Esophagus muscularis mucosa (tissue), 3 donors: ENCODE results near the gene CSTB.

Experiments
- POLR2A ChIP-seq: fragments of 450-650 bp; IDR thresholded peaks from one replicate; pipeline ENCODE4 v1.6.1; 2017; ENCODE audit warnings: antibody characterized with exemption, moderate library complexity, mild to moderate bottlenecking, low read depth
- TF ChIP-seq, protein P1 (sequence below), 3 experiments: fragments of 200-600 bp in 2 of 3; fragments of 450-650 bp in 1 of 3; sonication (generic) in 2 of 3; IDR thresholded peaks; one replicate each; pipeline ENCODE4 v1.5.1; 2017 to 2019; ENCODE audit warnings: antibody characterized with exemption in 3 of 3, mild to moderate bottlenecking in 2 of 3, moderate library complexity in 1 of 3

DNA sequence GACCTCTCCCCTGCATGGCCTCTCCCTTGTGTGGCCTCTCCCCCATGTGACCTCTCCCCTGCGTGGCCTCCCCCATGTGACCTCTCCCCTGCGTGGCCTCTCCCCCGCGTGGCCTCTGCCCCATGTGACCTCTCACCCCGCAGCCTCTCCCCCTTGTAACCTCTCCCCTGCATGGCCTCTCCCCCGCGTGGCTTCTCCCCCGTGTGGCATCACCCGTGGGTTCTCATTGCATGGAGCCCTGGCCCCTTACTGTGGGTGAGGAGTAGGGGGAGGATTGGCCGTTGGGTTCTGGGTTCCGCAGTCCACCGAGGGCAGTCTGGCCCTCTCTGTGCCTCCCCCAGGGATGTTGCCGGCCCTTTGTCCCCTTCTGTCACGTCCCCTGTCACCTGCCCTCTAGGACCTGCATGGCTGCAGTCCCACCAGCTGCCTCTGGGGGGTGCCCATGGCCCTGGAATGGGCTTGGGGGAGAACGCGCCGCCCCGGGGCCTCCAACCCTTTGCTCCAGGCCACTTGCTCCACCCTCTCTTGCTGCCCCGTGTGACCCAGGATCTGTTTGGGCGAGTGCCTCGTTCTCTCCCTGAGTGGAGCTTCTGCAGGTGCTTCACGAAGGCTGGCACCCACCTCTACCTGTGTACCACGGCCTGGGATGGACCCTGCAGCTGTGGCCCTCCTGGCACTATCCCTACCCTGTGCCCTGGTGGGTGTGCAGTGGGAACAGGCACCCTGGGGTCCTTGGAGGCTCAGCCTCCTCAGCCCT, 34.6 kb upstream of the CSTB start:
- TF ChIP-seq, protein P1, sequence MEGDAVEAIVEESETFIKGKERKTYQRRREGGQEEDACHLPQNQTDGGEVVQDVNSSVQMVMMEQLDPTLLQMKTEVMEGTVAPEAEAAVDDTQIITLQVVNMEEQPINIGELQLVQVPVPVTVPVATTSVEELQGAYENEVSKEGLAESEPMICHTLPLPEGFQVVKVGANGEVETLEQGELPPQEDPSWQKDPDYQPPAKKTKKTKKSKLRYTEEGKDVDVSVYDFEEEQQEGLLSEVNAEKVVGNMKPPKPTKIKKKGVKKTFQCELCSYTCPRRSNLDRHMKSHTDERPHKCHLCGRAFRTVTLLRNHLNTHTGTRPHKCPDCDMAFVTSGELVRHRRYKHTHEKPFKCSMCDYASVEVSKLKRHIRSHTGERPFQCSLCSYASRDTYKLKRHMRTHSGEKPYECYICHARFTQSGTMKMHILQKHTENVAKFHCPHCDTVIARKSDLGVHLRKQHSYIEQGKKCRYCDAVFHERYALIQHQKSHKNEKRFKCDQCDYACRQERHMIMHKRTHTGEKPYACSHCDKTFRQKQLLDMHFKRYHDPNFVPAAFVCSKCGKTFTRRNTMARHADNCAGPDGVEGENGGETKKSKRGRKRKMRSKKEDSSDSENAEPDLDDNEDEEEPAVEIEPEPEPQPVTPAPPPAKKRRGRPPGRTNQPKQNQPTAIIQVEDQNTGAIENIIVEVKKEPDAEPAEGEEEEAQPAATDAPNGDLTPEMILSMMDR (IDR thresholded peaks at IDR 0.05) = peak; percentile 89 to 98 (median 93)
- no peak for TF ChIP-seq POLR2A
